Stimulated activated CD4-positive, alpha-beta T cell treated with anti-CD3 and anti-CD28 coated beads, Interleukin-12 subunit alpha, Interleukin-12 subunit beta, amount 100 ng/mL, for 24 hours (primary cell): Measurements from ENCODE around the gene ASB1.

ENCODE experiments used
- DNase-seq, 2 experiments: peaks; one replicate each; pipeline ENCODE4 v3.0.0-alpha.2; 2020; ENCODE audit warnings: low read depth in 2 of 2

Gene ASB1

DNA sequence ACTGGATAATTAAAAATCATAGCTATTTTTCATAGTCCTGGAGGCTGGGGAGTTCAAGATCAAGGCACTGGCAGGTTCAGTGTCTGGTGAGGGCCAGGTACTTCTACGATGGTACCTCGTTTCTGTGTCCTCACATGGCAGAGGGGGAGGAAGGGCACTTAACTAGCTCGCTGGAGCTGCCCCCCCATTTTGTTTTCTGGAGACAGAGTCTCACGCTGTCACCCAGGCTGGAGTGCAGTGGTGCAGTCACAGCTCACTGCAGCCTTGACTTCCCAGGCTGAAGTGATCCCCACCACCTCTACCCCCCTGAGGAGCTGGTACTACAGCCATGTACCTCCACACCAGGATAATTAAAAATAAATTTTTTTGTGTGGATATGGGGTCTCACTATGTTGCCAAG, 40.3 kb downstream of the ASB1 start:
- DNase-seq: no peak

DNA sequence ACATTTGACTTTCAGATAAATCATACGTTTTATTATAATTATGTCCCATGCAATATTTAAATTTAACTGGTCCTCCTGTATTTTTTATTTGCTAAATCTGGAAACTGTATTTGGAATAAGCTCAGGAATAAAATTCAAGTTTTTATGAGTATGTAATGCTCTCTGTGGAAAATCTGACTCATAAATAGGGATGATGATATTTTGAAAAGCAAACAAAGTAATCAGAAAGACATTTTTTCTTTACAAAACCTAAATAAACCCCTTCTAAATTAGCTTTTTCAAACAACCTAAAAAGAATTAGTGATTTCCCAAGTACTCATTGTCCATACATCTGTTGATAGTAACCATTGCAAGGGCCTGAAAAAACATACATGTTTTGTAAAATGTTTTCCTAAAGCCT, 41.1 kb downstream of the ASB1 start:
- no peak for DNase-seq

DNA sequence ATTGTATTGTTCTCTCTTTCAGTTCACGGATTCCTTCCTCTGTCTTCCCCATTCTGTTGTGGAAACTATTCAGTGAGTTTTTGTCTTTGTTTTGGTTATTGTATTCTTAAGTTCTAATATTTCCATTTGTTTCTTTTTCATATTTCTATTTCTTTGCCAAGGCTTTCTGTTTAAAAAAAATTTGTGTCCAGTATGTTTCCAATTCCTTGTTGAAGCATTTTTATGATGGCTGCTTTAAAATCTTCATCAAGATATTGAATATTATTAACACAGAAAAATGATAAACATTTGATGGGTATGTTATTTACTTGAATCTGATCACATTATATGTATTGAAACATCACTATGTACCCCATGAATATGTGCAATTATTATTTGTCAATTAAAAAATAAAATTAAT, 42.4 kb downstream of the ASB1 start:
- DNase-seq: no peak

DNA sequence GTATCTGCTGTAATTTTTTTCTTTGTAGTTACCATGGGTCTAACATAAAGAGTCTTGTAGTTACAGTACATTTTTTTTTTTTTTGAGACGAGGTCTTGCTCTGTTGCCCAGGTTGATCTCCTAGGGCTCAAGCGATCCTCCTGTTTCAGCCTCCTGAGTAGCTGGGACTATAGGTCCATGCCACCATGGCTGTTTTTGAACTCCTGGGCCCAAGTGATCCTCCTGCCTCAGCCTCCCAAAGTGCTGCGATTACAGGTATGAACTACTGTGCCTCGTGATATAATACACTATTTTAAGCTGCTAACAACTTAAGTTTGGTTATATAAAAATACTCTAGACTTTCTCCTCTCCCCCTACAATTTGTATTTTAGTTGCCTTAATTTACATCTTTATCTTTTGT, 46.3 kb downstream of the ASB1 start:
- DNase-seq: no peak

DNA sequence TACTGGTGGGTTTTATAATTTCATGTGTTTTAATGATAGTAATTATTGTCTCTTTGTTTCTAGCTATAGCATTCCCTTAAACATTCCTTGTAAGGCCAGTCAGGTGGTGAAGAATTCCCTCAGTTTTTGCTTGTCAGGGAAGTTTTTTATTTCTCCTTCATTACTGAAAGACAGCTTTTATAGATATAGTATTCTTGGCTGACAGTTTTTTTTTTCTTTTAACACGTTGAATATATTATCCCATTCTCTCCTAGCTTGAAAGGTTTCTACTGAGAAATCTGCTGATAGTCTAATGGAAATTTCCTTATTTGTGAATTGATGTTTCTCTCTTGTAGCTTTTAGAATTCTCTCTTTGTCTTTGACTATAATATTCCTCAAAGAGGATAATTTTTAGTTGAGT, 46.8 kb downstream of the ASB1 start:
- no peak for DNase-seq

DNA sequence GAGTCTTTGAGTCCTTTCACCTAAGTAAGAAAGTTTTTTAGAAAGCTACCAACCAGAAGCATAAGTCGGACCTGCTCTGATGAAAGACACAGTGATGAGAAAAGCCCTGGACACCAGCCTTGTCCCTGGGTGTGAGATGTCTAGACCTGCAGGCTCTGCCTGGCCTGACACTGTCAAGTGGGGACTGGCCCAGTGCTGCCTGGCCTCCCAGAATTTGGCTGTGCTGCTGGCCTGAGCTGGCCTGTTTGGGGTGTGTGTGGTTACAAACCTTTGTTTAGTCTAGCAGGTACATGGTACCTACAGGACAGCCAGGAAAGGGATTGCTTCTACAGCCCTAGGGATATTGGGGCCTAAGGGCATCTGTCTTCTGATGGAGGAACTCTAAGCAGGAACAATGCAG, 48.3 kb downstream of the ASB1 start:
- no peak for DNase-seq

DNA sequence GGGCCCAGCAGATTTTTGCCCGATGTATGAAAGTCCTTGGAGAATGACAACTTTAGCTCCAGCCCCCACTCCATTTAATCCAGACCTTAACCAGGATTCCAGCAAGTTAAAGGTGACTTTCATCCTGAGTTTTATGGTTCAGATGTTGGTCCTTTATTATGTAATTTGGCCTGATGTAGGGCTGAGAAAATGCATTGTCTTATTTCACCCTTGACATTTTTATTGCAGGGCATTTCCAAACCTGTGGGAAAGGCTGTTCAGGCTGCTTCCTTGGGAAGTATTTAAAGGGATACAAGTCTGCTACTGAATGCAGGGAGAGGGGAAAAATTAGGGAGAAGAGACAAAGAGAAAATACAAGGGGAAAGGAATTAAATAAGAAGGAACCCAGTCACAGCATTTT, 48.8 kb downstream of the ASB1 start:
- no peak for DNase-seq

DNA sequence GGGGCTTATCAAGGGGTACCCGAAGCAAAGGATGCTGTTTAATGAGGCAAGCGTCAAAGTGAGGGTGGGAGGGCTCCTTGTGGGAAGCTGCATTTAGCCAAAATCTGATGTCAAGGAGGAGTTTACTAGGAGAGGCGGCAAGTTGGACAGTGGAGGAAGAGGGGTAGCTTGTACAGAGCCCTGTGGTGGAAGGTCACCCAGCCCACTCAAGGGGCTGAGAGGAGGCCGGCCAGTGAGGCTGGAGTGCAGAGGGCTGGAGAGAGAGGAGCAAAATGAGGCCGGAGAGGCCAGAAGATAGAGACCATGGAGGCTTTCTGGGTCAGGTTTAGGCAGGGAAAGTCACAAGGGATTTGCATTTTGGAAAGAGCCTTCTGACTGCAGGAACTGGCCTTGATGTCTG, 49.5 kb downstream of the ASB1 start:
- DNase-seq: no peak

DNA sequence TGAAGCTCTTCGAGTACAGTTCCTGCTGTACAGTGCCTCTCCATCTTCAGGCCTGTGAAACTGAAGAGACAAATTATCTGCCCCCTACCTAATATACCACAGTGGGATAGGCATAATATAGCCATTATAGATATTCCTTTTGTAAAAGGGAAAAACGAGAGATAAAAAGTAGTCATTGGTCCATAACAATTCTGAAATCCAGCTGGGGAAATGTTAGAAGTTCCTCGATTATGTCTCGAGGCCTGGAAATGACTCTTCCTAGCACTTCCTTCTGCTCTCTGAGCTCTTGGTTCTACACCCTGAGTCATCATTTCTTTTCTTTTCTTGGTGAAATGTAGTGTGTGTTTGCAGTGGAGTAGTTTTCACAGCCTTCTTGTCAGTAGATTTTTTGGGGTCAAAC, 51.5 kb downstream of the ASB1 start:
- DNase-seq: no peak

DNA sequence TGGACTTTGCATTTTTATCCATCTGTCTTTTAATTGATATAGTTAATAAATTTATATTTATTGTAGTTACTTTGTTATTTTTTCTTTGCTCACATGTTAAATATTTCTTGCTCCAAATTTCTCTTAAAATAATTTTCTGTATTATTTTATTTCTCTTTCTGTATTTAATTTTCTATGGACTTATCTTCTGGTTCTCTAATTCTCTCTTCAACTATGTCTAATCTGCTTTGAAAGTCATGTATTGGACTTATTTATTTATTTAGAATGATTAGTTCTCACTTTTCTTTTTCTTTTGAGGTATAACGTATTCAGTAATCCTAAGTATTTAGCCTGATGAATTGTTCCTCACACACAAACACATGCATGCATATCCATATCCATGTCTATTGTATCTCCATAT, 53.1 kb downstream of the ASB1 start:
- DNase-seq: no peak

DNA sequence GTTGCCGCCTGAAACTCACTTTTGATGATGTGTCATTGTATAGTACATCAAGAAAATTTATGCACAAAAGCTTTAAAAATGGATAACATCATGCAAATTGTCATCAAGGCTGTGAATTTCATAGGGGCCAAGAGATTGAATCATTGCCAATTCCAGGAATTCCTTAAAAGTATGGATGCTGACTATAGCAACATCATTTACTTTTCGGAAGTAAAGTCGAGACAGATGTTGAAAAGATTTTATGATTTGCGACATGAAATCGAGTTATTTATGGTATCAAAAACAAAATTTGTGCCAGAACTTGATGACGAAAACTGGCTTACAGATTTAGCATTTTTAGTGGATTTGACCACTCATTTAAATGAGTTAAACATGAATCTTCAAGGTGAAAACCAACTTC, 56.3 kb downstream of the ASB1 start:
- DNase-seq: no peak

DNA sequence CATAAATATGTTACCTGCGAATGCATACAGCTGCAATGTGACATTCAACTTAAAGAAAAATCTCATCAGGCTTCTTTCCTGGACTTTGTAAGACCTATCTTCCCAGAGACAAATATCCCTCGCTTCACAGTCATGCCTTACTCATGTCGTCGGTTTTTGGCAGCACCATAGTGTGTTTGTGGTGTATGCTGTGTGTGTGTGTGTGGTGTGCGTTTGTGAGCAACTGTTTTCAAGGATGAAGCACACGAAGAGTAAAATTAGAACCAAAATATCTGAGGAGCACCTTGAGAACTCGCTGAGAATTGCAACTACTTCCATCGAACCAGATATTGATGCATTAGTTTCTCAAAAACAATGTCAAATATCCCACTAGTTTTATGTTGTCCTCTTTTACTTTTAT, 56.9 kb downstream of the ASB1 start:
- no peak for DNase-seq

DNA sequence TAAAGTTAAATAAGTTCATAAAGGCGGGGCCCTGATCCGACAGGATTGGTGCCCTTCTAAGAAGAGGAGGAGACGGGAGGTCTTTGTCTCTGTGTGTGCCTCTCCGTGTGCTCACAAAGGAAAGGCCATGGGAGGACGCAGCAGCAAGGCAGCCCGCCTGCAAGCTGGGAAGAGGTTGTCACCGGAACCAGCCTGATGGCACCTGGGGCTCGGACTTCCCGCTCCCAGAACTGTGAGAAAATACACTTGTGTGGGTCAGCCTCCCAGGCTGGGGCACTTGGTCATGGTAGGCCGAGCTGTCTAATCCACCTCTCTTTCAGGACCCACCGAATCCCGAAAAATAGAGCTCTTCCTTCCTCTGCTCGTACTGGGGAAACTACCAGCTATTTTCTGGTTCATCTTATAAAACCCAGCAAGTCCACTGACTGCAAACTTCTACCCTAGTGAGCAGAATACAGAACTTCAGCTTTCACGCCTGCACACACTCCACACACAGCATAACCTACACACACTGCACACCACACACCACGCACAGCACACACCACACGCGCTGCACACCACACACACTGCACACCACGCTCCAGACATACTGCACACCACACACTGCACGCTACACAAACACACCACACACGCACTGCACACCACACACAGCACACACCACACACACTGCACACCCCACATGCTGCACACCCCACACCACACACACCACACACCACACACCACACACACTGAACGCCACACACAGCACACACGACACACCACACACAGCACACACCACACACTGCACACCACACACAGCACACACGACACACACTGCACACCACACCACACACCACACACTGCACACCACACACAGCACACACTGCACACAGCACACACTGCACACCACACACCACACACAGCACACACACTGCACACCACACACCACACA, 58.1 kb downstream of the ASB1 start:
- DNase-seq: no peak

DNA sequence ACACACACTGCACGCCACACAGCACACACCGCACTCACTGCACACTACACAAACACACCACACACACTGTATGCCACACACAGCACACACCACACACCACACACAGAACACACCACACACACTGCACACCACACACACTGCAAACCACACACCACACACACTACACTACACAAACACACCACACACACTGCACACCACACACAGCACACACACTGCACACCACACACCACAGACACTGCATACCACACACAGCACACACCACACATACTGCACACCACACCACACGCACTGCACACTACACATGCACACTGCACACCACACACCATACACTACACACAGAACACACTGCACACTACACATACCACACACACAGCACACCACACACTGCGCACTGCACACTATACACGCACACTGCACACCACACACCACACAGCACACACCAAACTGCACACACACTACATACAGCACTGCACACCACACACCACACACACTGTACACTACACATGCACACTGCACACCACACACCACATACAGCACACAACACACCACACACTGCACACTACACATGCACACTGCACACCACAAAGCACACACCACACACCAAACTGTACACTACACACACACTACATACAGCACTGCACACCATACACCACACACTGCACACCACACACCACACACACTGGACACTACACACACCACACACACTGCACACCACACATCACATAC, 59.6 kb downstream of the ASB1 start:
- DNase-seq: no peak

DNA sequence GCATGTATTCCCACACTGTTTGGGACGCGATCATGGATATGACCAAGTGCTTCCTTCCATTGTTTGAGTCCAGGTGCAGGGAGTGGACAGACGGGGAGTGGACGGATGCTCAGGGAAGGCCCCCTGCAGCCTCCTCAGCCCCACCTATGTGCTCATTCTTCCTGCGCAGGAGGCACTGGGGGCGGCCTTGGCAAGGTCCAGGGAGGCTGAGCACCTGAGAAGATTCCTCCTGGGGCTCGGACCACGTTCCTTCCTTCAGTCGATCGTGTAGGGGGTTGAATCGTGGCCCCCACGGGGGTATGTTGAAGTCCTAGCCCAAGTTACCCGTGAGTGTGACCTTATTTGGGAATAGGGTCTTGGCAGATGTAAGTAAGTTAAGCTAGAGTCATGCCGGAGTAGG, 60.4 kb downstream of the ASB1 start:
- DNase-seq: no peak

DNA sequence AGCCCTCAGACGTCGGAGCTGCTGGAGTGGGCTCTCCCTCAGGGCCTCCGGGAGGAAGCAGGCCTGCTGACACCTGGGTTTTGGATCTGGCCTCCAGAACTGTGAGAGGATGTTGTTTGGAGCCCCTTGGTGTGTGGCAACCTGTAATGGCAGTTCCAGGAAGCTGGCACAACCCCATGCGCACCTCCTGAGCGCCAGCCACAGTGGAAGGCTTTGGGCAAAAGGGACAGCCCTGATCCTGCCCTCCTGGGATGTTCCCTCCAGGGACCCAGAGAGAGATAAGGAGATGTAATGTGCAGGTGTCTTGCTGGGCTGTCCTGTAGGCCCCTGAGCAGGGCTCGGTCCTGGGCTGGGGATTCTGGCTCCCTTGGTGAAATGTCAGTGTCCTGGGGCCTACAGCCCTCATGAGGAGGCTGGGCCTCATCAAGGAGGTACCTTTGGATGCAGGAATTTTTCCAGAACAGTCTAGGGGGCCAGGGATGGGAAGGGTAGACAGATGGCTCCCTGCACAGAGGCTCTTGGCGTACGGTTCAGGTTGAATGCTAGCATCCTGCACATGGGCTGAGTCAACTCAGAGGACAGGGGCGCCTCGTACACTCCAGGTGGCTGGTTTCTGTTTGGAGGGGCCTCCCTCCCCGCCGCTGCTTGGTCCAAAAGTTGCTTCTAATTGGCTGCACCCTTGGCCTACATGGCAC, 61.1 kb downstream of the ASB1 start:
- DNase-seq: no peak

DNA sequence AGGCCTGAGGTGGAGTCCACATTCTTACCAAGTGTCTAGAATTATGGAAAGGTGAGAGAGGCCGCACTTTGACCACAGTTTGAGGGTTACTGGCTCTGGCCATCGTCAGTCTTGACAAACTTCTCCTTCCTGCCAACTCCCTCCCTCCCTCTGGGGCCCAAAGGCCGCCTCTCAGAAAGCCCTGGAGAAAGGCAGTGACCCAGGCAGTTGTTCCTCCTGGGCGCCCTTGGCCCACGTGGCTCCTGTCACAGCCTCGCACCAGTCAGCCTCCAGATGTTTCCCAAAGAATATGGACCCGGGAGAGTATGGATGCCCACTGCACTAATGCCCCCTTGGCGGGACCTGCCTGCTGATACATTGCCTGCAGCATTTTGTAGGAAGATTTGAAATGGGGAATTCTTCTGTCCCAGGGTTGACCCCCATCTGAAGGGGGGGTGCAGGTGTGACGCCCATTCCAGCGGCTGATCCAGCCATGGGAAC, 61.7 kb downstream of the ASB1 start:
- no peak for DNase-seq

DNA sequence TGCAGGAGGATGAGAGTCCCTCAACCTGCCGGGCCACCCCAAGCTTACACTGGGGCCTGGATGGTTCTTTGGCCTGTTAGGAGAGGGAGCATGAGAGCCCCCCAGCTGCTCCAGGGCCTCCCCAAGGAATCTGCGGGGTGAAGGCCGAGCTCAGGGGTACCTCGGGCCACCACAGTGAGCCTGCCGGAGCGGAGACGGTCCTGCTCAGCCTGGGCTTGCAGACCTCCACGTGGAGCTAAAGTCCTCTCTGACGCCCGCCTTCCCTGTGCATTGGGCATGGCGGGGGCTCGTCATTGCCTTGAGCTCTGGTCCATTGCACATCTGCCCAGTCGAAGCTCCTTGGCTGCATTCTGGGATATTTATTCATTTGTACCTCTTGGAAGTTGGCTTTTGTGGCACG, 62.7 kb downstream of the ASB1 start:
- DNase-seq: no peak

DNA sequence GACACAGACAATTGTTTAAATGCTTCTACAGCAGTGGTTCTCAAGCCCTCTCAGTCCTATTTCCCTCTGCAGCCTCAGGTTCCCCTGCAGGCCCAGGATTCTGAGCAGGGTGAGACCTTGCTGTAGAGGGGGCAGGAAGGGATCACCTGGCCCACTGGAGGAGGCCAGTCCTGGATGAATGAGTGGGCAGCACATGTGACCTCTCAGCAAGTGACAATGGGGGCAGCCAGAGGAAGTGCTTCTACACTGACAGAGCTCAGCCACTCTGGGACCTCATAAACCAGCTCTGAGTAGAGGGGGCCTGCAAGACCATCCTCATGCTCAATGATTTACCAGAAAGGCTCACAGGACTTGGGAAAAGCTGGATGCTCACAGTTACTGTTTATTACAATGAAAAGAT, 63.2 kb downstream of the ASB1 start:
- DNase-seq: no peak

DNA sequence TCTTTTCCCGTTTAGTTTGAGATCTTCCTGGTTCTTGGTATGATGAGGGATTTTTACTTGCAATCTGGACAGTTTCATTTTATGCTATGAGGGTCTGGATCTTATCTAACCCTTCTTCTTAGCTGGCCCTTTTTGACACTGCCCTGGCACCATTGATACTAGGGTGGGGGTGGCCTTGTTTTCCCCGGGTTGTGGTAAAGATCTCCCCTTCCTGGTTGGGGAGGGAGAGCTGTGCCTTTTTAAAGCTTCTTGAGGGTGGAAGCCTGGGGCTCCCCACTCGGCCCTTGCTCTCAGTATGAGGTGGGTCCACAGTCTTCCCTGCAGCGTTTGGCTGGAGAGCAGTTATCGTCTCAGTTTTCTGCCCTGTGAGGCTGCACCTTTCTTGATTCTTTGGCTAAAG, 66.1 kb downstream of the ASB1 start:
- DNase-seq: no peak

DNA sequence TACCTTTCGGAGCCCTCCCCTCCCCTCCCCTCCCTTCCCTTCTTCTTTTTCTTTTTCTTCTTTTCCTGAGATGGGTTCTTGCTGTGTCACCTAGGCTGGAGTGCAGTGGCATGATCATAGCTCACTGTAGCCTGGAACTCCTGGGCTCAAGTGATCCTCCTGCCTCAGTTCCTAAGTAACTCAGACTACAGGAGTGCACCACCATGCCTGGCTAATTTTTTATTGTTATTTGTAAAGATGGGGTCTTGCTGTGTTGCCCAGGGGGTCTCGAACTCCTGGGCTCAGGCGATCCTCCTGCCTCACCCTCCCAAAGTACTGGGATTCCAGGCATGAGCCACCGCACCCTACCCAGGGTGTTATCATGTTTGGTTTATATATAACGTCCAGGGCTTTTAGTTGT, 66.7 kb downstream of the ASB1 start:
- DNase-seq: no peak

DNA sequence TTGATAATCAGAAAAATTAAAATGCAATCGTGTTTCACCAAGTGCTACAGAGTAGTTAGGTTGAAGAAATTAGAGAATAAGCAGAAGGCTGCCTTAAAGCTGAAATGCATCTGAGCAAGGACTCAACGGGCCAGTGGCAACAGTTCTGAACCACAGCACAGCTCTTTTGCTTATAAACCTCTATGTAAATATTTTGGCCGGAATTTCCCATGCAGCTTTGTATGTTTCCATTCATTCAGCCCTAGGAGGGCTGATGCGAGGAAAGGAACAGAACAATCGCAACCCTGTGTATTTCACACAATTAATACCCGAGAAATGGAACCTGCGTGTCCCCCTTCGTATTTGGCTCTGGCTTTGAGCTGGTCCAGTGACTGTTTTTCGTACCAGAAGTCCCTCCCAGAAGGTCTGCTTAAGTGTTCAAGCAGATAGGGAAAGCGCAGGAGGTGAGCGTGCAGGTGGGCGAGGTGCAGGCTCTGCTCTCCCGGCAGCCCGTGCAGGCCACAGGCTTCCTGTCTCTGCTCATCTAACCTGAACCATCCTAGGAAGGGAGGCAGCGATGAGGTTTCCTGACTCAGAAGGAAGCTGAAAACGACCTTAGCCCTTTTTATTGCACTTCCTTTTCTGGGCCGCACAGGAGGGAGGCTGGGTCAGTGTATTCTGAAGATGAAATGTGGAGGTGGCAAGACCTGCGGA, 67.3 kb downstream of the ASB1 start:
- peak in 1 of 2 experiments; percentile 19 for DNase-seq
